Measurements from ENCODE around the gene POU1F1.
A peak's percentile ranks its signal among the peaks of the same experiment; 100 is the strongest.
"Not testable (repeated sequence)": the region's sequence is repeated elsewhere in the genome, so short reads cannot be mapped to it uniquely, and the experiment has no call there.

The POU1F1 gene

GRCh38 chr3:87276484-87276883, at the start of gene POU1F1:
Gene POU1F1, minus strand, starts transcription at chr3:87276584. Its CDS starts 122 bp downstream, at chr3:87276462.
- DNase-seq: no peak

GRCh38 chr3:87324609-87325008, 48.2 kb upstream of the POU1F1 start:
- DNase-seq: no peak

GRCh38 chr3:87320756-87321626, 44.6 kb upstream of the POU1F1 start:
- no peak for DNase-seq

- no peak for DNase-seq
Measured at GRCh38 chr3:87318617-87319021, 42.2 kb upstream of the POU1F1 start.

GRCh38 chr3:87317779-87318178, 41.4 kb upstream of the POU1F1 start:
- DNase-seq: no peak

GRCh38 chr3:87313641-87314040, 37.3 kb upstream of the POU1F1 start:
- no peak for DNase-seq

- DNase-seq: no peak
Measured at GRCh38 chr3:87311309-87311708, 34.9 kb upstream of the POU1F1 start.

- DNase-seq: no peak
Measured at GRCh38 chr3:87309601-87310000, 33.2 kb upstream of the POU1F1 start.

GRCh38 chr3:87307805-87308204, 31.4 kb upstream of the POU1F1 start:
- DNase-seq: no peak

- no peak for DNase-seq
Measured at GRCh38 chr3:87305517-87305916, 29.1 kb upstream of the POU1F1 start.

- not testable (repeated sequence) for DNase-seq
Measured at GRCh38 chr3:87305031-87305430, 28.6 kb upstream of the POU1F1 start.

- peak; percentile 42 for DNase-seq
Measured at GRCh38 chr3:87298111-87298718, 21.8 kb upstream of the POU1F1 start.

GRCh38 chr3:87288446-87288845, 12.1 kb upstream of the POU1F1 start:
- DNase-seq: no peak

GRCh38 chr3:87287011-87287410, 10.6 kb upstream of the POU1F1 start:
- DNase-seq: no peak

- no peak for DNase-seq
Measured at GRCh38 chr3:87272718-87273341, 3.6 kb downstream of the POU1F1 start.

- DNase-seq: no peak
Measured at GRCh38 chr3:87270908-87271700, 5.3 kb downstream of the POU1F1 start.

- DNase-seq: no peak
Measured at GRCh38 chr3:87269723-87270122, 6.7 kb downstream of the POU1F1 start.

- DNase-seq: no peak
Measured at GRCh38 chr3:87268646-87269211, 7.7 kb downstream of the POU1F1 start.

GRCh38 chr3:87267953-87268645, 8.3 kb downstream of the POU1F1 start:
- no peak for DNase-seq

- no peak for DNase-seq
Measured at GRCh38 chr3:87261925-87262324, 14.5 kb downstream of the POU1F1 start.

GRCh38 chr3:87260270-87260669, 16.1 kb downstream of the POU1F1 start:
- no peak for DNase-seq

- no peak for DNase-seq
Measured at GRCh38 chr3:87250009-87250408, 26.4 kb downstream of the POU1F1 start.
